Astrocyte of the cerebellum (primary cell): ENCODE measurements around the gene SEMA4C.

Experiments
- DNase-seq: peaks from one replicate; pipeline ENCODE4 v3.0.0-alpha.2; 2011; ENCODE audit warnings: low read depth
- H3K4me3 ChIP-seq: 2 replicates; pipeline ENCODE4 v1.5.1; 2011; ENCODE audit warnings: mild to moderate bottlenecking, low read depth, low read length, moderate library complexity
- CTCF ChIP-seq: IDR thresholded peaks from 2 replicates; pipeline ENCODE4 v1.5.1; 2012; ENCODE audit warnings: low read length, low read depth, moderate library complexity, mild to moderate bottlenecking; ENCODE audit errors: missing control alignments
- in situ Hi-C: cut with HindIII; loops from 2 replicates; pipeline ENCODE4 v1.10.0; 2017; ENCODE audit warnings: low sequenced_read_pairs

SEMA4C gene

GRCh38 chr2:96828436-96828835 is 41.4 kb downstream of the SEMA4C start:
- TF ChIP-seq CTCF, result no peak
- H3K4me3 ChIP-seq, result no peak overlapping the region
- in situ Hi-C loops, result no loop called here
- DNase-seq, result no peak

GRCh38 chr2:96826546-96827278 is 43.2 kb downstream of the SEMA4C start:
- H3K4me3 ChIP-seq, result no peak overlapping the region
- in situ Hi-C loops, result no loop called here
- TF ChIP-seq CTCF, result no peak

DNA sequence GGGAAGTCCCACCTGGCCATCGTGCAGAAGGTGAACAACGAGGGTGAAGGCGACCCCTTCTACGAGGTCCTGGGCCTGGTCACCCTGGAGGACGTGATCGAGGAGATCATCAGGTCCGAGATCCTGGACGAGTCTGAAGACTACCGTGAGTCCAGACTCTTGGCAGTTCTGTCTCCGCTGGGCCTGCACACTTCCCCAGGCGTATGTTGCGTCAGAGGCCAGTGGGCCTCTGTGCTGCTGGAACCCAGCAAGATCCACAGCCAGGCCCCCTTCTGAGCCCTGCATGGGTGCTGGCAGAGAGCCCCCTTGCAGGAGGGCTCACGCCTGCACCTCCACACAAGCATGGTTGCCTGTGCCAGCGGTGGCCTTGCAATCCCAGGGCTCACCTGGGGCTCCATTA is 44.8 kb downstream of the SEMA4C start:
- in situ Hi-C loops, result no loop called here
- no peak for DNase-seq
- no peak overlapping the region for H3K4me3 ChIP-seq
- TF ChIP-seq CTCF, result no peak

More at GRCh38 chr2:96826546-96827278, 43.2 kb downstream of the SEMA4C start:
- no peak for DNase-seq

- no peak for TF ChIP-seq CTCF
These were observed 45.6 kb downstream of the SEMA4C start for GRCh38 chr2:96824079-96824870.

DNA sequence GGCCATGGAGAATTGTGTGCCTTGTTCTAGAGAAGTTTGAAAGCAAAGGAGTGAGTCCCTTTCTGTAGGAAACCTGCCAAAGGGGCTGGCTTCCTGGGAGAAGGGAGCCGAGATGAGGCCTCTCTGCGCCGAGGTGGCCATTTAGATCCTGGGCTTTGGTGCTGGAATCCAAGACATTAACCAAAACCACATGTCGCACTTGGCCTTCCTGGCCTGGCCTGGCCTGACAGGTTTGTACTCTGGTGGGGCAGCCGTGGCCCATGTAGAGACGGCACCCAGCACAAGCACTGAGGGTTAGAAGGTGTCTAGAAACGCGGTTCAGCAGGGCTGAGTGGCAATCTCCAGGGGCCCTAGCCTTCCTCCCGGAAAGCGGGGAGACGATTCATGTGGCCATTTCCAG is 46.7 kb downstream of the SEMA4C start:
- no peak for TF ChIP-seq CTCF
- no peak for DNase-seq
- H3K4me3 ChIP-seq, result no peak overlapping the region
- in situ Hi-C loops, result no loop called here

More at GRCh38 chr2:96824079-96824870, 45.6 kb downstream of the SEMA4C start:
- in situ Hi-C loops, result no loop called here
- DNase-seq, result peak; percentile 57
- no peak overlapping the region for H3K4me3 ChIP-seq

- in situ Hi-C loops, result no loop called here
These were observed 47.1 kb downstream of the SEMA4C start for GRCh38 chr2:96822786-96823185.

More at GRCh38 chr2:96822786-96823185, 47.1 kb downstream of the SEMA4C start:
- no peak for TF ChIP-seq CTCF
- DNase-seq, result no peak
- H3K4me3 ChIP-seq, result no peak overlapping the region
